ENCODE results near the gene SLC25A34.

Gene SLC25A34

GRCh38 chr1:15732686-15733081 lies 3.4 kb upstream of the SLC25A34 start:
- H3K4me3 ChIP-seq (replicated peaks; ENCODE audit: low read depth, low read length), result no peak overlapping the region
- no peak for TF ChIP-seq CTCF (IDR thresholded peaks at IDR 0.05; ENCODE audit: low read depth, low read length, missing control alignments)
- DNase-seq (ENCODE audit: extremely low read depth, low read depth), result no peak

- H3K4me3 ChIP-seq (replicated peaks; ENCODE audit: low read depth, low read length), result no peak overlapping the region
- DNase-seq (ENCODE audit: extremely low read depth, low read depth), result no peak
- TF ChIP-seq CTCF (IDR thresholded peaks at IDR 0.05; ENCODE audit: low read depth, low read length, missing control alignments), result no peak
Measured at GRCh38 chr1:15733218-15733725, 2.8 kb upstream of the SLC25A34 start.

GRCh38 chr1:15733726-15734226 lies 2.3 kb upstream of the SLC25A34 start:
- TF ChIP-seq CTCF (IDR thresholded peaks at IDR 0.05; ENCODE audit: low read depth, low read length, missing control alignments), result no peak
- DNase-seq (ENCODE audit: extremely low read depth, low read depth), result no peak

GRCh38 chr1:15734296-15734695 lies 1.8 kb upstream of the SLC25A34 start:
- no peak for TF ChIP-seq CTCF (IDR thresholded peaks at IDR 0.05; ENCODE audit: low read depth, low read length, missing control alignments)
- DNase-seq (ENCODE audit: extremely low read depth, low read depth), result no peak

More at GRCh38 chr1:15733726-15734226, 2.3 kb upstream of the SLC25A34 start:
- H3K4me3 ChIP-seq (replicated peaks; ENCODE audit: low read depth, low read length), result no peak overlapping the region

GRCh38 chr1:15734901-15735300 lies 1.2 kb upstream of the SLC25A34 start:
- no peak for DNase-seq (ENCODE audit: extremely low read depth, low read depth)
- H3K4me3 ChIP-seq (replicated peaks; ENCODE audit: low read depth, low read length), result no peak overlapping the region

More at GRCh38 chr1:15734296-15734695, 1.8 kb upstream of the SLC25A34 start:
- H3K4me3 ChIP-seq (replicated peaks; ENCODE audit: low read depth, low read length), result no peak overlapping the region

GRCh38 chr1:15735304-15736037 lies 587 bp upstream of the SLC25A34 start:
- no peak overlapping the region for H3K4me3 ChIP-seq (replicated peaks; ENCODE audit: low read depth, low read length)
- DNase-seq (ENCODE audit: extremely low read depth, low read depth), result no peak
- TF ChIP-seq CTCF (IDR thresholded peaks at IDR 0.05; ENCODE audit: low read depth, low read length, missing control alignments), result no peak

More at GRCh38 chr1:15734901-15735300, 1.2 kb upstream of the SLC25A34 start:
- TF ChIP-seq CTCF (IDR thresholded peaks at IDR 0.05; ENCODE audit: low read depth, low read length, missing control alignments), result no peak

Data from HFF-Myc (cell line).